ENCODE data around the gene PSD2. TPM values are rescaled to one million over a fixed set of nuclear protein-coding genes. Genes with fewer than 3 reads are reported as not detected.

PSD2 gene
- polyA plus RNA-seq, 3 donors = 0.09 to 0.39 (median 0.11) TPM

- 88 to 90% (median 90%) methylated on average over 4 of the region's 4 CpGs for WGBS, 3 donors
These were observed 66.2 kb downstream of the PSD2 start for GRCh38 chr5:139861889-139862207.

GRCh38 chr5:139862313-139862712 is 66.7 kb downstream of the PSD2 start:
- 92 to 96% (median 95%) methylated on average over 2 of the region's 2 CpGs for WGBS, 3 donors

More at GRCh38 chr5:139861889-139862207, 66.2 kb downstream of the PSD2 start:
- H3K27ac ChIP-seq (ENCODE audit: low read depth, low read length) = no peak overlapping the region

GRCh38 chr5:139862803-139863202 is 67.2 kb downstream of the PSD2 start:
- 78 to 85% (median 79%) methylated on average over 2 of the region's 2 CpGs for WGBS, 3 donors
- H3K27ac ChIP-seq (ENCODE audit: low read depth, low read length) = no peak overlapping the region

More at GRCh38 chr5:139862313-139862712, 66.7 kb downstream of the PSD2 start:
- H3K27ac ChIP-seq (ENCODE audit: low read depth, low read length) = no peak overlapping the region

- WGBS, 3 donors = 66 to 82% (median 68%) methylated on average over 9 of the region's 9 CpGs
These were observed 67.8 kb downstream of the PSD2 start for GRCh38 chr5:139863361-139863760.

GRCh38 chr5:139863855-139864558 is 68.4 kb downstream of the PSD2 start:
- H3K27ac ChIP-seq (ENCODE audit: low read depth, low read length) = no peak overlapping the region
- WGBS, 3 donors = 19 to 27% (median 21%) methylated on average over 5 of the region's 5 CpGs

More at GRCh38 chr5:139863361-139863760, 67.8 kb downstream of the PSD2 start:
- H3K27ac ChIP-seq (ENCODE audit: low read depth, low read length) = no peak overlapping the region

GRCh38 chr5:139864716-139865483 is 69.3 kb downstream of the PSD2 start:
- no peak overlapping the region for H3K27ac ChIP-seq (ENCODE audit: low read depth, low read length)
- 73 to 81% (median 80%) methylated on average over 12 of the region's 12 CpGs for WGBS, 3 donors

GRCh38 chr5:139867109-139867508 is 71.5 kb downstream of the PSD2 start:
- H3K27ac ChIP-seq (ENCODE audit: low read depth, low read length) = no peak overlapping the region
- WGBS, 3 donors = 67 to 73% (median 68%) methylated on average over 2 of the region's 2 CpGs

GRCh38 chr5:139867581-139867980 is 72.0 kb downstream of the PSD2 start:
- no peak overlapping the region for H3K27ac ChIP-seq (ENCODE audit: low read depth, low read length)

- no peak overlapping the region for H3K27ac ChIP-seq (ENCODE audit: low read depth, low read length)
- WGBS, 3 donors = 59 to 68% (median 68%) methylated on average over 9 of the region's 9 CpGs
These were observed 73.6 kb downstream of the PSD2 start for GRCh38 chr5:139869042-139869790.

GRCh38 chr5:139870677-139871076 is 75.1 kb downstream of the PSD2 start:
- WGBS, 3 donors = 87 to 100% (median 93%) methylated on average over 1 of the region's 1 CpG
- H3K27ac ChIP-seq (ENCODE audit: low read depth, low read length) = no peak overlapping the region

GRCh38 chr5:139871614-139872013 is 76.0 kb downstream of the PSD2 start:
- 89 to 95% (median 89%) methylated on average over 9 of the region's 9 CpGs for WGBS, 3 donors
- H3K27ac ChIP-seq (ENCODE audit: low read depth, low read length) = no peak overlapping the region

- 77 to 92% (median 80%) methylated on average over 9 of the region's 9 CpGs for WGBS, 3 donors
These were observed 76.6 kb downstream of the PSD2 start for GRCh38 chr5:139872052-139872766.

GRCh38 chr5:139872851-139873794 is 77.5 kb downstream of the PSD2 start:
- no peak overlapping the region for H3K27ac ChIP-seq (ENCODE audit: low read depth, low read length)
- WGBS, 3 donors = 71 to 79% (median 73%) methylated on average over 16 of the region's 16 CpGs

More at GRCh38 chr5:139872052-139872766, 76.6 kb downstream of the PSD2 start:
- H3K27ac ChIP-seq (ENCODE audit: low read depth, low read length) = no peak overlapping the region

- 72 to 95% (median 76%) methylated on average over 2 of the region's 2 CpGs for WGBS, 3 donors
- H3K27ac ChIP-seq (ENCODE audit: low read depth, low read length) = no peak overlapping the region
These were observed 80.3 kb downstream of the PSD2 start for GRCh38 chr5:139875957-139876356.

- WGBS, 3 donors = 69 to 88% (median 69%) methylated on average over 6 of the region's 6 CpGs
- no peak overlapping the region for H3K27ac ChIP-seq (ENCODE audit: low read depth, low read length)
These were observed 81.6 kb downstream of the PSD2 start for GRCh38 chr5:139877129-139877597.

GRCh38 chr5:139878093-139878492 is 82.5 kb downstream of the PSD2 start:
- H3K27ac ChIP-seq (ENCODE audit: low read depth, low read length) = no peak overlapping the region
- WGBS, 3 donors = 91 to 96% (median 92%) methylated on average over 3 of the region's 3 CpGs

- H3K27ac ChIP-seq (ENCODE audit: low read depth, low read length) = no peak overlapping the region
- 76 to 85% (median 80%) methylated on average over 17 to 18 of the region's 18 CpGs for WGBS, 3 donors
These were observed 85.0 kb downstream of the PSD2 start for GRCh38 chr5:139880416-139881142.
